OCI-LY7 (cell line): ENCODE measurements around the gene CD59. TPM values are rescaled to one million over a fixed set of nuclear protein-coding genes. Genes with fewer than 3 reads are reported as not detected.

ENCODE experiments used
- BruUV-seq: library from RNA; stranded (reverse); fragments of 400-500 nt; replicated peaks from 2 replicates; lab custom pipeline; 2021; lab: Mats Ljungman, UMichigan
- CTCF ChIA-PET: fragments of 300-600 bp; sonication (Branson Sonifier 250); formaldehyde crosslinking; loops from one replicate; lab custom pipeline; 2022; ENCODE audit warnings: antibody characterized with exemption; ENCODE audit not compliant: unreplicated experiment; lab: Charles Lee
- POLR2A ChIA-PET: fragments of 300-600 bp; sonication (Branson Sonifier 250); formaldehyde crosslinking; loops from one replicate; lab custom pipeline; 2022; ENCODE audit warnings: antibody characterized with exemption; lab: Charles Lee
- DNase-seq: peaks from one replicate; pipeline ENCODE4 v3.0.0-alpha.2; 2015; ENCODE audit warnings: low spot score
- H2AFZ ChIP-seq: fragments of 200-600 bp; sonication (generic), shearing (Covaris generic); 2 replicates; pipeline ENCODE4 v1.6.1; 2014; ENCODE audit warnings: mild to moderate bottlenecking, antibody characterized with exemption, low read length, moderate library complexity
- H3K27ac ChIP-seq: fragments of 200-600 bp; sonication (generic); 2 replicates; pipeline ENCODE4 v1.5.1; 2014; ENCODE audit warnings: mixed run types, low read depth, mild to moderate bottlenecking, moderate library complexity, low read length, inconsistent platforms; ENCODE audit not compliant: poor library complexity, severe bottlenecking
- H3K36me3 ChIP-seq: fragments of 200-600 bp; sonication (generic); 2 replicates; pipeline ENCODE4 v1.6.1; 2014; ENCODE audit warnings: mild to moderate bottlenecking, antibody characterized with exemption, low read length, moderate library complexity, mixed read lengths; ENCODE audit not compliant: insufficient read depth
- H3K4me1 ChIP-seq: fragments of 200-600 bp; sonication (generic); 2 replicates; pipeline ENCODE4 v1.5.1; 2014; ENCODE audit warnings: mild to moderate bottlenecking, low read length; ENCODE audit not compliant: insufficient read depth, poor library complexity, severe bottlenecking
- H3K4me2 ChIP-seq: fragments of 200-600 bp; sonication (generic); 2 replicates; pipeline ENCODE4 v1.6.1; 2014; ENCODE audit warnings: mild to moderate bottlenecking, low read length
- H3K4me3 ChIP-seq: fragments of 200-600 bp; sonication (generic); 2 replicates; pipeline ENCODE4 v1.5.1; 2014; ENCODE audit warnings: mild to moderate bottlenecking, low read depth, low read length; ENCODE audit not compliant: poor library complexity, severe bottlenecking
- H3K79me2 ChIP-seq: fragments of 200-600 bp; sonication (generic); 2 replicates; pipeline ENCODE4 v1.6.1; 2016; ENCODE audit warnings: low read depth, mild to moderate bottlenecking, low read length, moderate library complexity, mixed read lengths; ENCODE audit not compliant: insufficient read depth
- H3K9me2 ChIP-seq: fragments of 200-600 bp; sonication (generic); 2 replicates; pipeline ENCODE4 v1.6.1; 2016; ENCODE audit warnings: mild to moderate bottlenecking, low read length, mixed read lengths; ENCODE audit not compliant: insufficient read depth
- H3K9me3 ChIP-seq: fragments of 200-600 bp; sonication (generic); 2 replicates; pipeline ENCODE4 v1.6.1; 2014; ENCODE audit warnings: mild to moderate bottlenecking, mixed run types, low read length, mixed read lengths
- H4K20me1 ChIP-seq: fragments of 200-600 bp; sonication (generic); 2 replicates; pipeline ENCODE4 v1.6.1; 2014; ENCODE audit warnings: mild to moderate bottlenecking, antibody characterized with exemption, low read length, moderate library complexity, mixed read lengths; ENCODE audit not compliant: insufficient read depth
- CTCF ChIP-seq: fragments of 200-600 bp; sonication (generic); conservative IDR thresholded peaks from 2 replicates; pipeline ENCODE4 v1.5.1; 2014; ENCODE audit warnings: mild to moderate bottlenecking, antibody characterized with exemption, low read length, moderate library complexity, mixed read lengths
- EZH2phosphoT487 ChIP-seq: fragments of 200-600 bp; sonication (generic); IDR thresholded peaks from 2 replicates; pipeline ENCODE4 v1.6.1; 2018; ENCODE audit warnings: low read depth, borderline replicate concordance, mild to moderate bottlenecking, mixed run types, antibody characterized with exemption, low read length, moderate library complexity, mixed read lengths
- intact Hi-C: fragments of 100-400 bp; cut with micrococcal nuclease; formaldehyde crosslinking; loops from one replicate; pipeline ENCODE4 v1.10.0; 2022; ENCODE audit not compliant: unreplicated experiment
- total RNA-seq, 2 experiments: library from RNA; depleted of rRNA in 1 of 2; stranded (reverse); fragments of >200 nt in 1 of 2; shearing (Covaris generic) in 1 of 2; gene quantifications; 2 replicates each; pipeline ENCODE4 v1.2.3, GENCODE V29; 2014 to 2022

Gene CD59
- total RNA-seq, 2 experiments from 2014 or later, result 20.2 to 35.5 TPM

- TF ChIP-seq CTCF (no peak), EZH2phosphoT487 (no peak)
- intact Hi-C loops, result no loop called here
- DNase-seq, result peak; percentile 96
- Histone ChIP-seq H3K9me2 (no peaks in the 10 kb centered on the region), H3K36me3 (no peaks in the 10 kb centered on the region), H3K4me2 (peak within 1 kb of the TSS; percentile 80), H3K4me3 (peak within 1 kb of the TSS; percentile 75), H3K4me1 (peaks cover 18% of the 10 kb centered on the region), H3K9me3 (no peaks in the 10 kb centered on the region), H2AFZ (peak within 1 kb of the TSS; percentile 96), H3K79me2 (no peaks in the 10 kb centered on the region), H3K27ac (no peak within 1 kb of the TSS), H4K20me1 (no peaks in the 10 kb centered on the region)
- BruUV-seq, result no TSS peak
- CTCF ChIA-PET, result interaction anchor here (2.5 kb wide), 1 partner anchor 42 kb away, joined by 6 read pairs; no protein-coding TSS in a partner anchor
- POLR2A ChIA-PET, result interaction anchor here (0.5 to 2.5 kb wide), 9 partner anchors 30 to 540 kb away, joined by 3 to 7 read pairs (median 4); partner anchors contain the start of genes CD59 and CSTF3
These were observed 35.5 kb downstream of the CD59 start, which contains the start of gene C11orf91 for GRCh38 chr11:33700502-33701271. Gene C11orf91 (minus strand): TSS chr11:33700826. CDS start chr11:33700740, 86 bp downstream.

GRCh38 chr11:33700063-33700501, 36.1 kb downstream of the CD59 start:
- BruUV-seq, result no TSS peak
- no peak for DNase-seq
- POLR2A ChIA-PET, result interaction anchor here (0.6 to 2.5 kb wide), 5 partner anchors 36 to 539 kb away, joined by 3 to 7 read pairs (median 5); partner anchors contain the start of genes CD59 and CSTF3
- H3K79me2 ChIP-seq, result no peaks in the 10 kb centered on the region
- CTCF ChIA-PET, result interaction anchor here (2.5 kb wide), 1 partner anchor 42 kb away, joined by 6 read pairs; no protein-coding TSS in a partner anchor
- no peak for TF ChIP-seq EZH2phosphoT487
- TF ChIP-seq CTCF, result no peak
- H3K9me3 ChIP-seq, result no peaks in the 10 kb centered on the region
- H3K9me2 ChIP-seq, result no peaks in the 10 kb centered on the region
- H4K20me1 ChIP-seq, result no peaks in the 10 kb centered on the region
- intact Hi-C loops, result no loop called here
- H3K4me3 ChIP-seq, result peak overlapping the region; percentile 75
- peaks cover 18% of the 10 kb centered on the region for H3K4me1 ChIP-seq
- H2AFZ ChIP-seq, result no peak overlapping the region
- H3K36me3 ChIP-seq, result no peaks in the 10 kb centered on the region
- no peak overlapping the region for H3K27ac ChIP-seq
- H3K4me2 ChIP-seq, result peak overlapping the region; percentile 80
